ENCODE results near the gene SEMA4D.

SEMA4D gene

GRCh38 chr9:89388868-89389177, 109.1 kb downstream of the SEMA4D start:
- no peak for TF ChIP-seq CTCF (IDR thresholded peaks at IDR 0.05; ENCODE audit: low read depth, low read length, missing control alignments)
- DNase-seq (ENCODE audit: extremely low read depth, low read depth): no peak
- H3K4me3 ChIP-seq (replicated peaks; ENCODE audit: low read depth, low read length): no peak overlapping the region

- TF ChIP-seq CTCF (IDR thresholded peaks at IDR 0.05; ENCODE audit: low read depth, low read length, missing control alignments): no peak
- H3K4me3 ChIP-seq (replicated peaks; ENCODE audit: low read depth, low read length): no peak overlapping the region
- no peak for DNase-seq (ENCODE audit: extremely low read depth, low read depth)
Measured at GRCh38 chr9:89388084-89388867, 109.6 kb downstream of the SEMA4D start.

- H3K4me3 ChIP-seq (replicated peaks; ENCODE audit: low read depth, low read length): no peak overlapping the region
- no peak for TF ChIP-seq CTCF (IDR thresholded peaks at IDR 0.05; ENCODE audit: low read depth, low read length, missing control alignments)
- DNase-seq (ENCODE audit: extremely low read depth, low read depth): no peak
Measured at GRCh38 chr9:89387197-89387849, 110.6 kb downstream of the SEMA4D start.

- H3K4me3 ChIP-seq (replicated peaks; ENCODE audit: low read depth, low read length): no peak overlapping the region
- DNase-seq (ENCODE audit: extremely low read depth, low read depth): no peak
- no peak for TF ChIP-seq CTCF (IDR thresholded peaks at IDR 0.05; ENCODE audit: low read depth, low read length, missing control alignments)
Measured at GRCh38 chr9:89386797-89387196, 111.1 kb downstream of the SEMA4D start.

- no peak for DNase-seq (ENCODE audit: extremely low read depth, low read depth)
- H3K4me3 ChIP-seq (replicated peaks; ENCODE audit: low read depth, low read length): no peak overlapping the region
- no peak for TF ChIP-seq CTCF (IDR thresholded peaks at IDR 0.05; ENCODE audit: low read depth, low read length, missing control alignments)
Measured at GRCh38 chr9:89386206-89386605, 111.7 kb downstream of the SEMA4D start.

- no peak for TF ChIP-seq CTCF (IDR thresholded peaks at IDR 0.05; ENCODE audit: low read depth, low read length, missing control alignments)
Measured at GRCh38 chr9:89384783-89385182, 113.1 kb downstream of the SEMA4D start.

More at GRCh38 chr9:89384783-89385182, 113.1 kb downstream of the SEMA4D start:
- DNase-seq (ENCODE audit: extremely low read depth, low read depth): no peak
- no peak overlapping the region for H3K4me3 ChIP-seq (replicated peaks; ENCODE audit: low read depth, low read length)
